Cerebellar nuclear complex (tissue), 1 donor: ENCODE results near the gene DPH5.
A peak's percentile ranks its signal among the peaks of the same experiment; 100 is the strongest.
"Not testable (repeated sequence)": the region's sequence is repeated elsewhere in the genome, so short reads cannot be mapped to it uniquely, and the experiment has no call there.

ENCODE experiments used
- DNase-seq, 2 experiments: peaks; one replicate each; lab custom pipeline; 2025; lab: John Stamatoyannopoulos, UW

The DPH5 gene

GRCh38 chr1:101025657-101026429 lies at the start of gene DPH5:
DPH5 (minus strand) TSS chr1:101025784; CDS start chr1:101025443, 341 bp downstream.
- DNase-seq = peak; percentile 16 to 60

- DNase-seq = no peak
These were observed 48.3 kb upstream of the DPH5 start for GRCh38 chr1:101073836-101074235.

- no peak for DNase-seq
These were observed 45.9 kb upstream of the DPH5 start for GRCh38 chr1:101071470-101071891.

GRCh38 chr1:101069158-101069557 lies 43.6 kb upstream of the DPH5 start:
- no peak for DNase-seq

- not testable (repeated sequence) for DNase-seq
These were observed 41.4 kb upstream of the DPH5 start for GRCh38 chr1:101066937-101067335.

- no peak for DNase-seq
These were observed 40.8 kb upstream of the DPH5 start for GRCh38 chr1:101066260-101066936.

- DNase-seq = no peak
These were observed 40.0 kb upstream of the DPH5 start for GRCh38 chr1:101065575-101065974.

GRCh38 chr1:101064697-101065096 lies 39.1 kb upstream of the DPH5 start:
- no peak for DNase-seq

- DNase-seq = no peak
These were observed 35.4 kb upstream of the DPH5 start for GRCh38 chr1:101060992-101061391.

- no peak for DNase-seq
These were observed 34.5 kb upstream of the DPH5 start for GRCh38 chr1:101059945-101060542.

- no peak for DNase-seq
These were observed 30.0 kb upstream of the DPH5 start for GRCh38 chr1:101055623-101056022.

- DNase-seq = no peak
These were observed 26.4 kb upstream of the DPH5 start for GRCh38 chr1:101051688-101052638.

- no peak for DNase-seq
These were observed 25.3 kb upstream of the DPH5 start for GRCh38 chr1:101050869-101051268.

- DNase-seq = no peak
These were observed 19.2 kb upstream of the DPH5 start for GRCh38 chr1:101044749-101045148.

- DNase-seq = no peak
These were observed 18.7 kb upstream of the DPH5 start for GRCh38 chr1:101044259-101044658.

GRCh38 chr1:101043776-101044175 lies 18.2 kb upstream of the DPH5 start:
- no peak for DNase-seq

- DNase-seq = no peak
These were observed 15.7 kb upstream of the DPH5 start for GRCh38 chr1:101041300-101041699.

- DNase-seq = no peak
These were observed 15.1 kb upstream of the DPH5 start for GRCh38 chr1:101040666-101041065.

GRCh38 chr1:101039245-101039644 lies 13.7 kb upstream of the DPH5 start:
- DNase-seq = no peak

GRCh38 chr1:101037316-101037715 lies 11.7 kb upstream of the DPH5 start:
- no peak for DNase-seq

GRCh38 chr1:101033017-101033416 lies 7.4 kb upstream of the DPH5 start:
- DNase-seq = no peak

- not testable (repeated sequence) for DNase-seq
These were observed 6.5 kb upstream of the DPH5 start for GRCh38 chr1:101032129-101032528.
